PC-3 (cell line): ENCODE measurements around the gene HECTD1. TPM values are rescaled to one million over a fixed set of nuclear protein-coding genes. Genes with fewer than 3 reads are reported as not detected.
A peak's percentile ranks its signal among the peaks of the same experiment; 100 is the strongest.
"Not testable (repeated sequence)": the region's sequence is repeated elsewhere in the genome, so short reads cannot be mapped to it uniquely, and the experiment has no call there.

Source experiments
- ATAC-seq: fragments of 200-7000 bp; cut with Tn5 transposase; 2 replicates; pipeline ENCODE4 v1.9.1; 2020; ENCODE audit warnings: mild to moderate bottlenecking, moderate library complexity
- BruUV-seq: library from RNA; stranded (reverse); fragments of 400-500 nt; replicated peaks from 2 replicates; lab custom pipeline; 2021; lab: Mats Ljungman, UMichigan
- CTCF ChIA-PET: fragments of 300-600 bp; sonication (Branson Sonifier 250); formaldehyde crosslinking; loops from one replicate; lab custom pipeline; 2022; ENCODE audit warnings: antibody characterized with exemption; lab: Charles Lee
- POLR2A ChIA-PET: fragments of 300-600 bp; sonication (Branson Sonifier 250); formaldehyde crosslinking; loops from one replicate; lab custom pipeline; 2022; ENCODE audit warnings: antibody characterized with exemption; ENCODE audit not compliant: unreplicated experiment; lab: Charles Lee
- DNase-seq: peaks from one replicate; pipeline ENCODE4 v3.0.0-alpha.2; 2015
- H2AFZ ChIP-seq: fragments of 300-600 bp; sonication (generic); 2 replicates; pipeline ENCODE4 v1.6.0; 2016; ENCODE audit warnings: antibody characterized with exemption, low read length
- H3F3A ChIP-seq: fragments of 300-600 bp; sonication (generic); one replicate; pipeline ENCODE4 v1.6.0; 2017; ENCODE audit warnings: antibody characterized with exemption, low read length, control low read depth, mild to moderate bottlenecking; ENCODE audit not compliant: unreplicated experiment
- H3K27ac ChIP-seq: fragments of 300-600 bp; sonication (generic); 2 replicates; pipeline ENCODE4 v1.5.1; 2016; ENCODE audit warnings: mild to moderate bottlenecking, low read length
- H3K27me3 ChIP-seq: fragments of 300-600 bp; sonication (generic); 2 replicates; pipeline ENCODE4 v1.6.1; 2016; ENCODE audit warnings: low read length, mixed read lengths
- H3K36me3 ChIP-seq: fragments of 300-600 bp; sonication (generic); 2 replicates; pipeline ENCODE4 v1.6.1; 2016; ENCODE audit warnings: low read depth, mixed run types, low read length, mixed read lengths
- H3K4me1 ChIP-seq: fragments of 300-600 bp; sonication (generic); 2 replicates; pipeline ENCODE4 v1.5.1; 2016; ENCODE audit warnings: low read length; ENCODE audit not compliant: insufficient read depth
- H3K4me2 ChIP-seq: fragments of 300-600 bp; sonication (generic); 2 replicates; pipeline ENCODE4 v1.6.0; 2016; ENCODE audit warnings: low read length
- H3K4me3 ChIP-seq: fragments of 300-600 bp; sonication (generic); 2 replicates; pipeline ENCODE4 v1.5.1; 2016; ENCODE audit warnings: mild to moderate bottlenecking, low read length, mixed read lengths
- H3K79me2 ChIP-seq: fragments of 300-600 bp; sonication (generic); 2 replicates; pipeline ENCODE4 v1.6.1; 2017; ENCODE audit warnings: low read length, mixed read lengths
- H3K9ac ChIP-seq: fragments of 300-600 bp; sonication (generic); 2 replicates; pipeline ENCODE4 v1.6.0; 2016; ENCODE audit warnings: mild to moderate bottlenecking, low read length
- H3K9me2 ChIP-seq: fragments of 300-600 bp; sonication (generic); replicated peaks from 2 replicates; pipeline ENCODE4 v1.6.1; 2016; ENCODE audit warnings: mixed run types, low read length, mixed read lengths
- H3K9me3 ChIP-seq: fragments of 300-600 bp; sonication (generic); 2 replicates; pipeline ENCODE4 v1.6.1; 2016; ENCODE audit warnings: low read length, mixed read lengths
- H4K20me1 ChIP-seq: fragments of 300-600 bp; sonication (generic); 2 replicates; pipeline ENCODE4 v1.6.1; 2016; ENCODE audit warnings: low read length, mixed read lengths
- CTCF ChIP-seq: fragments of 300-600 bp; sonication (generic); conservative IDR thresholded peaks from 2 replicates; pipeline ENCODE4 v1.5.1; 2017; ENCODE audit warnings: antibody characterized with exemption, low read depth, mild to moderate bottlenecking, low read length
- EZH2 ChIP-seq: fragments of 300-600 bp; sonication (generic); IDR thresholded peaks from one replicate; pipeline ENCODE4 v1.6.1; 2017; ENCODE audit warnings: antibody characterized with exemption, mild to moderate bottlenecking, low read length; ENCODE audit not compliant: unreplicated experiment
- EZH2phosphoT487 ChIP-seq: fragments of 300-600 bp; sonication (generic); IDR thresholded peaks from 2 replicates; pipeline ENCODE4 v1.6.1; 2018; ENCODE audit warnings: mild to moderate bottlenecking, antibody characterized with exemption, low read length, borderline replicate concordance
- intact Hi-C: fragments of 100-400 bp; cut with micrococcal nuclease; formaldehyde crosslinking; loops from 2 replicates; pipeline ENCODE4 v1.9.0; 2023
- total RNA-seq: library from RNA; depleted of rRNA; stranded (reverse); fragments of >200 nt; gene quantifications from 2 replicates; pipeline ENCODE4 v1.2.3, GENCODE V29; 2014

Gene HECTD1
- total RNA-seq, 1 experiment from 2014 or later, result 152 TPM

- no peak for TF ChIP-seq EZH2
- no peak for TF ChIP-seq CTCF
- H3K27ac ChIP-seq, result peak overlapping the region; percentile 81
- no peak overlapping the region for H3K9ac ChIP-seq
- no peak overlapping the region for H3K4me3 ChIP-seq
- peak; percentile 34 for DNase-seq
- no peak overlapping the region for H2AFZ ChIP-seq
- peaks cover 49% of the 10 kb centered on the region for H3K4me1 ChIP-seq
- BruUV-seq, result no TSS peak
- no peaks in the 10 kb centered on the region for H3K9me2 ChIP-seq
- H3K27me3 ChIP-seq, result no peaks in the 10 kb centered on the region
- no peaks in the 10 kb centered on the region for H3K9me3 ChIP-seq
- intact Hi-C loops, result loop anchor here (2.0 kb wide), 1 partner anchor 13 kb away; no protein-coding TSS in a partner anchor
- peak; percentile 16; the same call in 1 of the 2 replicates for ATAC-seq
- POLR2A ChIA-PET, result interaction anchor here (1.1 kb wide), 1 partner anchor 24 kb away, joined by 6 read pairs; no protein-coding TSS in a partner anchor
- H3K4me2 ChIP-seq, result peak overlapping the region; percentile 51
- no peaks in the 10 kb centered on the region for H3F3A ChIP-seq
- H4K20me1 ChIP-seq, result no peaks in the 10 kb centered on the region
- peaks cover 88% of the 10 kb centered on the region for H3K79me2 ChIP-seq
- peaks cover 13% of the 10 kb centered on the region; the same call in 1 of the 2 replicates for H3K36me3 ChIP-seq
- CTCF ChIA-PET, result interaction anchor here (0.6 kb wide), 1 partner anchor 56 kb away, joined by 4 read pairs; no protein-coding TSS in a partner anchor
Observed at GRCh38 chr14:31194095-31194494, 13.5 kb downstream of the HECTD1 start.

GRCh38 chr14:31192544-31192943, 15.0 kb downstream of the HECTD1 start:
- BruUV-seq, POLR2A ChIA-PET, intact Hi-C loops: not testable (repeated sequence)

GRCh38 chr14:31190717-31191263, 16.8 kb downstream of the HECTD1 start:
- Histone ChIP-seq H3K79me2 (peaks cover 92% of the 10 kb centered on the region), H3K9me2 (no peaks in the 10 kb centered on the region), H2AFZ (no peak overlapping the region), H3K27ac (no peak overlapping the region), H3K4me1 (peaks cover 26% of the 10 kb centered on the region), H3K27me3 (no peaks in the 10 kb centered on the region), H3K4me3 (no peak overlapping the region), H3K9ac (no peak overlapping the region), H3K9me3 (no peaks in the 10 kb centered on the region), H3F3A (no peaks in the 10 kb centered on the region), H4K20me1 (no peaks in the 10 kb centered on the region), H3K36me3 (0 out of 2 replicates have a peak, but pooled peaks cover 6% of the 10 kb centered on the region), H3K4me2 (no peak overlapping the region)
- no peak for ATAC-seq
- ChIA-PET POLR2A (no interaction called here), CTCF (no interaction called here)
- intact Hi-C loops, result no loop called here
- BruUV-seq, result no TSS peak
- TF ChIP-seq EZH2, result no peak
- TF ChIP-seq EZH2phosphoT487, result no peak
- no peak for TF ChIP-seq CTCF
- no peak for DNase-seq

More at GRCh38 chr14:31192544-31192943, 15.0 kb downstream of the HECTD1 start:
- H3K79me2 ChIP-seq, result peaks cover 86% of the 10 kb centered on the region
- ATAC-seq, H3K36me3 ChIP-seq, H3K9me2 ChIP-seq, H3K4me2 ChIP-seq, H2AFZ ChIP-seq, H3K27me3 ChIP-seq, H3K27ac ChIP-seq, CTCF ChIA-PET, H3K9me3 ChIP-seq, H3F3A ChIP-seq, H4K20me1 ChIP-seq, DNase-seq, H3K4me3 ChIP-seq, H3K9ac ChIP-seq: not testable (repeated sequence)
- peaks cover 43% of the 10 kb centered on the region for H3K4me1 ChIP-seq
